Measurements from ENCODE around the gene ZNF8. TPM values are rescaled to one million over a fixed set of nuclear protein-coding genes. Genes with fewer than 3 reads are reported as not detected.

ZNF8 gene
- 4.2 and 7.6 TPM in 2 replicates for total RNA-seq

GRCh38 chr19:58278541-58279041 lies at the start of gene ZNF8:
Gene ZNF8 (plus strand): TSS chr19:58278955. CDS start chr19:58279082, 127 bp downstream.

GRCh38 chr19:58305065-58305931 lies 26.5 kb downstream of the ZNF8 start, which contains the start of gene ERVK3-1:
Gene ERVK3-1 (plus strand): TSS chr19:58305377. CDS start chr19:58312169, 6,792 bp downstream.

GRCh38 chr19:58326914-58327726 lies 48.4 kb downstream of the ZNF8 start, which contains the start of gene ZSCAN22:
Gene ZSCAN22 (plus strand): TSS chr19:58326994. CDS start chr19:58334803, 7,809 bp downstream.

Small RNA genes within 50 kb of the gene (small RNA-seq; reads per million reads assigned to genes)
- not detected for gene MIR6806 (ENCODE audit: low replicate concordance)

Other genes starting within 250 kb of the ZNF8 start
- not detected in 2 replicates for gene ZSCAN1, start 244.9 kb upstream of the ZNF8 start, total RNA-seq
- 2.7 and 3.9 TPM in 2 replicates for gene ZNF135, start 219.7 kb upstream of the ZNF8 start, total RNA-seq
- gene ZSCAN18, start 180.7 kb upstream of the ZNF8 start, total RNA-seq = 19.3 and 29.3 TPM in 2 replicates
- 11.4 and 12.6 TPM in 2 replicates for gene ZNF329, start 128.2 kb upstream of the ZNF8 start, total RNA-seq
- gene ZNF274, start 95.9 kb upstream of the ZNF8 start, total RNA-seq = 20.8 and 22.8 TPM in 2 replicates
- gene ZNF544, start 50.0 kb upstream of the ZNF8 start, total RNA-seq = 35.5 and 45.0 TPM in 2 replicates
- gene ERVK3-1, start 26.4 kb downstream of the ZNF8 start, total RNA-seq = 40.5 and 45.0 TPM in 2 replicates
- gene ZSCAN22, start 48.0 kb downstream of the ZNF8 start, total RNA-seq = 3.3 and 5.4 TPM in 2 replicates
- gene A1BG, start 74.5 kb downstream of the ZNF8 start, total RNA-seq = 3.3 and 8.8 TPM in 2 replicates
- 0.57 and 1.3 TPM in 2 replicates for gene ZNF497, start 83.8 kb downstream of the ZNF8 start, total RNA-seq
- gene ZNF837, start 102.1 kb downstream of the ZNF8 start, total RNA-seq = 1.8 and 2.4 TPM in 2 replicates
- gene RPS5, start 108.3 kb downstream of the ZNF8 start, total RNA-seq = 1,396 and 1,689 TPM in 2 replicates
- 0.22 and 0.43 TPM in 2 replicates for gene RNF225, start 116.7 kb downstream of the ZNF8 start, total RNA-seq
- gene ZNF584, start 129.7 kb downstream of the ZNF8 start, total RNA-seq = 22.0 and 23.2 TPM in 2 replicates
- gene ZNF132, start 161.2 kb downstream of the ZNF8 start, total RNA-seq = 8.1 and 9.7 TPM in 2 replicates
- 8.5 and 13.5 TPM in 2 replicates for gene ZNF324B, start 172.7 kb downstream of the ZNF8 start, total RNA-seq
- 20.8 and 24.3 TPM in 2 replicates for gene ZNF324, start 188.1 kb downstream of the ZNF8 start, total RNA-seq
- 9.3 and 16.9 TPM in 2 replicates for gene ZNF446, start 197.4 kb downstream of the ZNF8 start, total RNA-seq
- gene SLC27A5, start 233.0 kb downstream of the ZNF8 start, total RNA-seq = 1.3 and 1.6 TPM in 2 replicates
- 7.2 and 11.6 TPM in 2 replicates for gene ZBTB45, start 240.9 kb downstream of the ZNF8 start, total RNA-seq

Measured in placental pericyte (primary cell).